ENCODE data around the gene C2CD4D. TPM values are rescaled to one million over a fixed set of nuclear protein-coding genes. Genes with fewer than 3 reads are reported as not detected.

Gene C2CD4D
- total RNA-seq, 3 donors from 2014 or later, result 0.33 to 0.90 (median 0.87) TPM

DNA sequence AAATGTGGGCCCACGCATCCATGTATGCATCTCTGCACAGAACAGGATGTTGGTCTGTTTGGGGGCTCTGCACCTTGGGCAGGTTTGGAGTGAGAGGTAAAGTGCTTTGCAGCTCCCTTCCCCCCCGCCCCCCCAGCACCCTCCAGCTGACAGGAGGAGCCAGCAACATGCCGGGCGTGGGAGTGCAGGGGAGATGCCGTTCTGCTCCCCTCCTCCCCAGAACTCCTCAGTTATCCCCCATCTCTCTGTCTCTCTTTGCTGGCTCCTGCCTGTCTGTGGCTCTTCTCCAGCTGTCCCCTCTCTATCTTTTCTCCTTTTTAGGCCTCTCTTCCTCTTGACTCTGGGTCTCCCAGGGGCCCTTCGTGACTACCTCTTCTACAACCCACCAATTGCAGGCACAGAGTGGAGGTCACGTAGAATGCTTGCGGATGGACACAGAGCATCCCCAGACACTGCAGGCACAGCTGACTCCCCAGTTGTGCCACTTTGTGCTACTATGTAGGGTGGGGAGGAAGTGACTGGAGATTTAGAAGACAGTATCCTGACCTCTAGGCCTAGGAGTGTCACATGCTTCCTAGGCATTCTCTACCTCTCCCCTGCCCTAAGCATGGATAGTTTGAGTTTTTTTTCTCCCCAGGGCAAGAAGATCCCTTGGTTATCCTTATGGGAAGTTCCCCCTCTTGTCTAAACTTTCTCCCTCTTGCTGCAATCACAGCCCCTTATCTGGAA is 6.3 kb downstream of the C2CD4D start:
- Mint-ChIP-seq H3K9me3 (no peaks in the 10 kb centered on the region), H3K27me3 (ENCODE audit: low read depth) (no peaks in the 10 kb centered on the region), H3K4me3 (no peak overlapping the region), H3K36me3 (ENCODE audit: insufficient read depth) (no peaks in the 10 kb centered on the region), H3K4me1 (ENCODE audit: low read depth) (peaks cover 74% of the 10 kb centered on the region)
- no peak for DNase-seq
- ATAC-seq, result no peak

DNA sequence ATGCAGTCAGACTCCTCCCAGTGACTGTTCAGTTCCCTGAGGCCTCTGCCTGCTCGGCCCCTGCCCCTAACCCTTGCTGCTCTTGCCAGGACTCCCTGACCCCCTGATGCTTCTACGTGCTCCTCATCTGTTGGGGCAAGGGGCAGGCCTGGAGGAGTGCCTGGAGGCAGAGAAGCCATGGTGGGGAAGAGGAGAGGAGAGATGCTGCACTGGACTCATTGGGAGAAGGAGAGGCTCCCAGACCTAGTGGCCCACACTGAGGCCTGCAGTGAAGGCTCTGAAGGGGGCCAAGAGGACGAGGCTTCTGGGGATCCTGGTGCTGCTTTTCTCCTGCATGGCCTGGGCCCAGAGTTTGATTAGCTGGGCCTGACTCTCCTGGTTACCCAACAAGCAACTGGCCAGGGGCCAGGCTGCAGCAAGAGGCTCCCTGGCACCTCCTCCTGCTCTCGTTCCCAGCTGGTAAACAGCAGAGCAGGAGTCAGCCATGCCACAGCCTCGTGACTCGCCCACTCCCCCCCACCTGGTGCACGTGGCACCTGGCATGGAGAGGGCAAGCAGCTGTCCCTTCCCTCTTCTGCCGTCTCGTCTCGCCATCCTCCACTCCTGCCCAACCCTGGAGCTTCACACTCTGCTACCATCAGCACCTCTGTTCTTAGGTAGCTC is 7.2 kb downstream of the C2CD4D start:
- Mint-ChIP-seq H3K9me3 (no peaks in the 10 kb centered on the region), H3K27me3 (ENCODE audit: low read depth) (no peaks in the 10 kb centered on the region), H3K4me3 (no peak overlapping the region), H3K4me1 (ENCODE audit: low read depth) (peaks cover 78% of the 10 kb centered on the region), H3K36me3 (ENCODE audit: insufficient read depth) (no peaks in the 10 kb centered on the region)
- no peak for ATAC-seq
- DNase-seq, result no peak

DNA sequence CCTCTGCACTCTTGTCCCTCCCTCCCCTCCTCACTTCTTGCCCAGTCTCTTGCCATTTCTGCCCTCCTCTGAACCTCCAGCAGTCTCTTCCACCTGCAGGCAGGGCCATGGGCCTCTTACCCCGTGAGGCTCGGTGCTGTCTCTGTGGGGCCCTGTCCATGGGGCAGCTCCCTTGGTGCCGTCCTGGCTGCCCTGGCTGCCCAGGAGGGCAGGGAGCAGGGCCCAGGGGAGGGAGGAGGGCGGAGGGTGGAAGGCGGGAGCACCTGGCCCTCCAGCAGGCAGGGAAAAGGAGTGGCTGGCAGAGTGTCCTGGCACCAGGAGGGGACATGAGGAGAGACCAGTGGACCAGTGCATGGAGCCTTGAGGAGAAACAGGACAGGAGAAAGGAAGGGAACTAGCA is 8.0 kb downstream of the C2CD4D start, which contains the start of gene RORC:
RORC (minus strand) TSS at position 198 of the 400 bp plus-strand sequence; CDS start at position 160, 38 bp downstream.
- Mint-ChIP-seq H3K36me3 (ENCODE audit: insufficient read depth) (no peaks in the 10 kb centered on the region), H3K4me1 (ENCODE audit: low read depth) (peaks cover 77% of the 10 kb centered on the region), H3K4me3 (peak within 1 kb of the TSS; percentile 17), H3K9me3 (no peaks in the 10 kb centered on the region), H3K27me3 (ENCODE audit: low read depth) (no peaks in the 10 kb centered on the region)
- ATAC-seq (no peak), DNase-seq (no peak)

DNA sequence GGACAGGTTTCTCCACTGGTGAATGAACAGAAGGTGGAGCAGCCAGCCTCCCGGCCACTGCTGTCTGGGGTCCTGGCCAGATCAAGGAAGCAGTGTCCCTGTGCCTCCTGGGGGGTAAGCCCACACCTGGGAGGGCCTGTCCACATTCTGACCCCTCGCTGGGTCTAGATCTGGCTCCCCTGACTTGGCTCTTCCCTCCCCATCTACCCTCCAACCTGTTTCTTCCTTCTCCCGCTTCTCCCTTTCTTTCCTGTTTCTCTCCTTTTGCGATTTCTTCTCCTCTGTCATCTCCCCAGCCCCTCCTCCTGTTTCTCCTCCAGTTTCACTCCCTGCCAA is 8.4 kb downstream of the C2CD4D start:
- DNase-seq (no peak), ATAC-seq (no peak)
- Mint-ChIP-seq H3K4me1 (ENCODE audit: low read depth) (peaks cover 77% of the 10 kb centered on the region), H3K9me3 (no peaks in the 10 kb centered on the region), H3K27me3 (ENCODE audit: low read depth) (no peaks in the 10 kb centered on the region), H3K4me3 (peak overlapping the region; percentile 17), H3K36me3 (ENCODE audit: insufficient read depth) (no peaks in the 10 kb centered on the region)

DNA sequence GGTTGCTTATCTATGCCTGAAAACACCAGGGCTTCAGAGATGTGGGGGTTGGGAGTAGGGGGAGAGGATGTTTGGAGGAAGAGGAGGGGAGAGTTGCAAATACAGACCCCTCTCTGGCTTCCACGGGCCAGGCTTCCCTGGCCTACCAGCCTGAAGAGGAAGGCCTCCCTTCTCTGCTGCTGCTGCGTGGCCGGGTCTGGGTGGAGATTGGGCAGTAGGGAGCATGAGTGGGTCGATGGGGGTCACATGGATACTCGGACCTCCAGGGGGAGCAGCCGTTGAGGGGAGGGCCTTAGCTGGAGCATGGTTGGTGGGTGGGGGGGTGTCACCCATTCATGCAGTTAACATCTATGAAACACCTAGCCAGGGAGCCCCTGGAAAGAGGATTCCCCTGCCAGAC is 9.6 kb downstream of the C2CD4D start:
- H3K9me3 Mint-ChIP-seq, result no peaks in the 10 kb centered on the region
- H3K36me3 Mint-ChIP-seq (ENCODE audit: insufficient read depth), result no peaks in the 10 kb centered on the region
- ATAC-seq (no peak), DNase-seq (no peak)
- H3K4me1 Mint-ChIP-seq (ENCODE audit: low read depth), result peaks cover 84% of the 10 kb centered on the region
- H3K4me3 Mint-ChIP-seq, result peak overlapping the region; percentile 35
- H3K27me3 Mint-ChIP-seq (ENCODE audit: low read depth), result no peaks in the 10 kb centered on the region

DNA sequence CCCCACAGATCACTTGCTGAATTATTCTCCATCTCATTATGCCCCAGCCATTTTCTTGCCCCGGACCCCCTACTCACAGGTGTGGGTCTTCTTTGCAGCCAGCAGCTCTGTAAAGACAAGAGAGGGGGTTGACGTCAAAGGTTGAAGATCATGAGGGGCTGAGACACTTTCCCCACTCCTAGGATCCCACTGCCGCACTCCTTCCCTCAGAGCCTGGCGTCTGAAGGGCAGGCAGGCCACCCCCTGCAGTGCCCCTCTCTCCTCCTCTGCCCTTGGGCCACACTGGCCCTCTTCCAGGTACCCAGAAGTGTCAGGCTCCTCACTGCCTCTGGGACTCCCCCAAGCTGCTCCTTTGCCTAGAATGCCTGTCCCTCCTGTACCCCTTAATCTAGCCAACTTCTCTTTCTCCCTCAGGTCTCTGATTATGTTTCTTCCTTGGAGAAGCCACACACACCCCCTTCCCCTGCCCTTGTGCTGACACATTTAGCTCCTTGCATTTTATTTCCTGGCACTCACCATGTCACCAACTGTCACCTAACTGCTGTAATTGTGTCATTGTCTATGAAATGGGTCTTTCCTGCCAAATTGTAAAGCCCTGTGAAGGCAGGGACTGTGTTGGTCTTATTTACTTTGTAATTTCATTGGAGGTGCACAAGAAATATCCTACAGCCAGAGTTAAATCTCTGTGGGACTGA is 10.1 kb downstream of the C2CD4D start:
- ATAC-seq (peak in 1 of 2 donors; percentile 9), DNase-seq (no peak)
- Mint-ChIP-seq H3K9me3 (no peaks in the 10 kb centered on the region), H3K4me3 (peak overlapping the region; percentile 35), H3K4me1 (ENCODE audit: low read depth) (peaks cover 83% of the 10 kb centered on the region), H3K36me3 (ENCODE audit: insufficient read depth) (no peaks in the 10 kb centered on the region), H3K27me3 (ENCODE audit: low read depth) (no peaks in the 10 kb centered on the region)

DNA sequence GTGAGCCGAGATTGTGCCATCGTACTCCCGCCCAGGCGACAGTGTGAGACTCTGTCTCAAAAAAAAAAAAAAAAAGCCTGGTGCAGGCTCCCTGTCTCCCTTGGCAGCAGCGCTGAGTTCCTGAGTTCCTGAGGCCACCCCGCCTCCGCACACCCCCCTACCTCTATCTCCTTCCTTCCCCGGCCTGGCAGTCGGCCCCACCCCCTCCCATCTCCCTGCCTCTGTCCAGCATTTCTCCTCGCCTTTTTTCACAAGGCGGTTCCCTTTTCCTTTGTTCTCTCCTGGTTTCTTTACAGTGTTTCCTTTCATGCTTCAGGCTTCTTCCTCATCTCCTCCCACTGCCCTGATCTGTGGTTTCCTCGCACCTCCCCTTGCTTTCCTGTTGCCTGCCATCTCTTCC is 10.7 kb downstream of the C2CD4D start:
- no peak for DNase-seq
- Mint-ChIP-seq H3K9me3 (no peaks in the 10 kb centered on the region), H3K36me3 (ENCODE audit: insufficient read depth) (no peaks in the 10 kb centered on the region), H3K27me3 (ENCODE audit: low read depth) (no peaks in the 10 kb centered on the region), H3K4me3 (peak overlapping the region; percentile 20), H3K4me1 (ENCODE audit: low read depth) (peaks cover 80% of the 10 kb centered on the region)
- no peak for ATAC-seq

DNA sequence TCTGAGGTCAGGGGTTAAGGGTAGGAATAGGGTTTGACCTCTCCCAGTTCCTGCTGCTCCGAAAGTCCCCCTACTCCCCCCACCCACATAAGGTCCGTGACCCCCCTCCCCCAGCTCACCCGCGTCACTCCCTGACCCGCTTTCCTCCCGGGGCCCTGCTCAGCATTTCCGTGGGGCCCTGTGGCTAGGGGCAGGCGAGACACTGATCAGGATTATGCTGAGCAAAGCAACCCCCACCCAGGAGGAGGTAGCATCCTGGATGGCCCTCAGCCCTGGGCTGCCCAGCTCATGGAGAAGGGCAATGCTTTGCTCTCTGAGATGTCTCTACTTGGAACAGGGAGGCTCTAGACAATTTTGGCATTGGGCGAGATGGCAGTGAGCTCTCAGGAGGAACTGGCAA is 11.8 kb downstream of the C2CD4D start:
- Mint-ChIP-seq H3K9me3 (no peaks in the 10 kb centered on the region), H3K4me1 (ENCODE audit: low read depth) (peaks cover 77% of the 10 kb centered on the region), H3K27me3 (ENCODE audit: low read depth) (no peaks in the 10 kb centered on the region), H3K4me3 (peak overlapping the region; percentile 38), H3K36me3 (ENCODE audit: insufficient read depth) (no peaks in the 10 kb centered on the region)
- DNase-seq, result no peak
- no peak for ATAC-seq

DNA sequence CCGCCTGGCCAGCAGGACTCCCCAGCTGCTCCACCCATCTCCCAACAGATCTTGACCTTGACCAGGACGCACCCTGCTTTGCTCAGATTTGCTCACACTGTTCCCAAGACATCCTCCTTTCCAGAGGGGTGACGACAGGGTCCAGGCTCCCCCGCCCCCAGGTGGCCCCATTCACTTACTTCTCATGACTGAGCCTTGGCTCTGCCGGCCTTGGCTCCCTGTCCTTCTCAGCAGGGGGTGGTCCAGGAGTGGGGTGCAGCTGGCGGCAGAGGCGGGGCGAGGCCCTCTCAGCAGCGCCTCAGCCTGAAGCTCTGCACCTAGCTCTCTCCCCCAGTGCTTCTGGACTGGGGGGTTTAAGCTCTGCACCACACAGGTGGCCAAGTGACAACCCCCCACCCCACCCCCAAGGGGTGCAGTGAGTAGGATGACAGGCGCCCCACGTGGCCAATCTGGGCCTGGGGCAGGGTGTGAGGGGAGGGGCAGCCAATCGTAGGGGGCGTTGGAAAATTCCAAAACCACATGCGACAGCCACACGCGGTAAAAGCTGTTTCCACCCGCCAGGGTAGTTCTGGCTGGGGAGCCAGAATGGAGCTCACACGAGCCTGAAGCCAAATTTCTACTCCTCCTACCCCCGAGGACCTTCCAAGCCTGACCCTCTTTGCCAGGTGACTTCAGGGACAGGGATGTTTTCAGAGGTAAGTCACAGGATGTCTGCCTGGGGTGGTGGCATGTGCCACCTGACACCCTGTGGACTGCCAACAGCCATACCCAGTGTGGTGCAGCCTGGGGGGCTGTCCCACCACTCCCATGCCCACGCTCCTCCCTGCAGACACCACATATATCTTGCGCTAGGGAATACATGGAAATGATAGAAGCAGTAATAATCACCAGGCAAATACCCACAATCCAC is 13.6 kb downstream of the C2CD4D start:
- H3K9me3 Mint-ChIP-seq, result no peaks in the 10 kb centered on the region
- H3K4me3 Mint-ChIP-seq, result peak overlapping the region; percentile 80
- DNase-seq (peak; percentile 51), ATAC-seq (no peak)
- H3K27me3 Mint-ChIP-seq (ENCODE audit: low read depth), result no peaks in the 10 kb centered on the region
- no peaks in the 10 kb centered on the region for H3K36me3 Mint-ChIP-seq (ENCODE audit: insufficient read depth)
- H3K4me1 Mint-ChIP-seq (ENCODE audit: low read depth), result peaks cover 80% of the 10 kb centered on the region

DNA sequence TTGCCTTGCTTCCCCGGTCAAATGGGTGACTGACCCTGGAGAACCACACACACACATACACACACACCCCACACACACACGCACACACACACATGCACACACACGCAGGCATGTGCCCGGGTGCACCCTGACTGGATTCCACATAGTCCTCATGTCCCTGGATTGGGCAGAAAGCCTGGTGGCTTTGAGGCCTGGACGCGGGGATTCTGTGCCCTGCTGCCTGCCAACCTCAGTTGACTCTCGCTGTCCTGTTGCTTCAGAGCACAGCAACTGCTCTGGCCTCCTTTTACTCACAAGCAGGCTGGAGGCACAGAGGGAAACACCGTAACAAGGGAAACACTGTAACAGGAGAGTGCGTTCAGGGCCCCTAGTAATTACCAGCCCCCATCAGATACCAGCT is 14.4 kb downstream of the C2CD4D start:
- ATAC-seq (no peak), DNase-seq (no peak)
- H3K36me3 Mint-ChIP-seq (ENCODE audit: insufficient read depth), result no peaks in the 10 kb centered on the region
- H3K9me3 Mint-ChIP-seq, result no peaks in the 10 kb centered on the region
- peaks cover 82% of the 10 kb centered on the region for H3K4me1 Mint-ChIP-seq (ENCODE audit: low read depth)
- H3K27me3 Mint-ChIP-seq (ENCODE audit: low read depth), result no peaks in the 10 kb centered on the region
- peak overlapping the region; percentile 80 for H3K4me3 Mint-ChIP-seq

DNA sequence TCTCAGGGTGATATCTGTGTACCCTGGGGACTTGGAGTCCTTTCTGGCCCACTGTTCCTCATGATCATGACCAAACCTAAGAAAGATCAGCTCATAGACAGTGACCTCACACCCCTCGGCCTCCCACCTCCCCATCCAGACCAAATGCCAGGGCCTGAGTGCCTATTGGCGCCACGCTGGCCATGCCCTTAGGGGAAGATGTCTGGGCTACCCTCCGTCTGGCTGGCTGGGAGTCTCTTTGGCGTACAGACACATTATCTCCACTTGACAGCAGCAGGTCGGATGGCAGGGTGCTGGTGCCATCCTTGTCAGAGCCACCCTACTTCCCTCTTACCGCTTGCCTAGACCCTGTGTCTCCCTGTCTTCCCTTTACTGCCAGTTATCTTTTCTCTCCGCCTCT is 16.4 kb downstream of the C2CD4D start:
- Mint-ChIP-seq H3K9me3 (no peaks in the 10 kb centered on the region), H3K36me3 (ENCODE audit: insufficient read depth) (no peaks in the 10 kb centered on the region), H3K4me1 (ENCODE audit: low read depth) (peaks cover 69% of the 10 kb centered on the region), H3K27me3 (ENCODE audit: low read depth) (no peaks in the 10 kb centered on the region), H3K4me3 (peak overlapping the region; percentile 80)
- ATAC-seq, result no peak
- DNase-seq, result no peak

DNA sequence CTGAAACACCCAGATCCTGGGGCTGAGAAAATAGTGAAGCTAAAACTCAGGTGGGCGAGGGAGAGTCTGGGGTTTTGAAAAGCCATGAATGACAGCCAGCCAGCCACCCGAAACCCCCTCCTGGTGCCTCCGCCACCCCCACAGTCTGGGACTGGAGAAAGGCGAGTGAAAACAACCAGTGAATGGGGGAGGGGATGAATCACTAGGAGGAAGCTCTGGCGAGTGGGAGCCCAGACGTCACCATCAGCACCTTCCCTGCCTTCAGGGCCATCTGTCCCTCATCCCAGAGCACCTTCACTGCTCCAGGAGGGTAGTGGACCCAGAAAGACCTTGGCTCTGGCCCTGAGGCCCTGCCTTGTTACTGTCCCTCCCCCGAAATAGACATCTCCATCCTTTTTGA is 17.2 kb downstream of the C2CD4D start:
- ATAC-seq, result peak; percentile 44 to 48
- no peaks in the 10 kb centered on the region for H3K36me3 Mint-ChIP-seq (ENCODE audit: insufficient read depth)
- DNase-seq, result peak; percentile 60
- H3K4me1 Mint-ChIP-seq (ENCODE audit: low read depth), result peaks cover 69% of the 10 kb centered on the region
- no peaks in the 10 kb centered on the region for H3K9me3 Mint-ChIP-seq
- peak overlapping the region; percentile 80 for H3K4me3 Mint-ChIP-seq
- no peaks in the 10 kb centered on the region for H3K27me3 Mint-ChIP-seq (ENCODE audit: low read depth)

DNA sequence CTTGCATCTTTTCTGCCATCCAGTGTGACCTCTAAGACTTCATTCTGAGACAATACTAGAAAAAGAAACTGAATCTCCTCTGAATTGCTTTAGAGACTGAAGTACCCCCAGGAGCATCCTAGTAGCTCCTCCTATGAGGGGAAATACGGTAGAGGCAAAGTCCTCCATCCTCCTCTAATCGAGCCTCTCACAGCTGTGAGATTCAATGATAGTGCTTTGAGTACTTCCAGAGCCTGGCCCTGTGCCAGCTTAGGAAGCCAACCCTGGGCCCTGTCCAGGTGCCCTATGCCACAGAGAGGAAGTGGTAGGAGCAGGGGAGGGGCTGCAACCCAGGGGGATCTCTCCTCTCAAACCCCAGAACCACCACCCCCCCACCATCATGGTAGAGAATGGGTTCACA is 18.7 kb downstream of the C2CD4D start:
- H3K4me3 Mint-ChIP-seq, result no peak overlapping the region
- H3K9me3 Mint-ChIP-seq, result no peaks in the 10 kb centered on the region
- H3K27me3 Mint-ChIP-seq (ENCODE audit: low read depth), result no peaks in the 10 kb centered on the region
- DNase-seq, result no peak
- peaks cover 68% of the 10 kb centered on the region for H3K4me1 Mint-ChIP-seq (ENCODE audit: low read depth)
- H3K36me3 Mint-ChIP-seq (ENCODE audit: insufficient read depth), result no peaks in the 10 kb centered on the region
- peak; percentile 15 to 38 for ATAC-seq
